SU-DHL-6 (cell line): ENCODE measurements around the gene KRTAP5-2.

Experiments used
- CTCF ChIP-seq: fragments of 200-600 bp; sonication (generic); IDR thresholded peaks from one replicate; pipeline ENCODE4 v1.5.1; 2017; ENCODE audit warnings: antibody characterized with exemption, mild to moderate bottlenecking, low read length, moderate library complexity; ENCODE audit not compliant: insufficient read depth, poor library complexity, severe bottlenecking
- EZH2phosphoT487 ChIP-seq: fragments of 200-600 bp; sonication (generic), shearing (Covaris generic); conservative IDR thresholded peaks from 2 replicates; pipeline ENCODE4 v1.6.1; 2018; ENCODE audit warnings: mild to moderate bottlenecking, antibody characterized with exemption, low read length, moderate library complexity, mixed read lengths

- no peak for TF ChIP-seq CTCF
- TF ChIP-seq EZH2phosphoT487, result no peak
Observed at GRCh38 chr11:1560002-1560648, 38.0 kb downstream of the KRTAP5-2 start.
